Loucy (cell line): Measurements from ENCODE around the gene CAPN2.

Experiments used
- H2AFZ ChIP-seq: fragments of 200-600 bp; sonication (generic); 2 replicates; pipeline ENCODE4 v1.6.0; 2016; ENCODE audit warnings: antibody characterized with exemption, mild to moderate bottlenecking, low read length, moderate library complexity
- H3F3A ChIP-seq: fragments of 200-600 bp; 2 replicates; pipeline ENCODE4 v1.6.0; 2016; ENCODE audit warnings: antibody characterized with exemption, low read depth, mild to moderate bottlenecking
- H3K27me3 ChIP-seq: fragments of 200-600 bp; sonication (generic); 2 replicates; pipeline ENCODE4 v1.6.1; 2014; ENCODE audit warnings: low read length, mild to moderate bottlenecking; ENCODE audit not compliant: insufficient read depth, poor library complexity, severe bottlenecking
- H3K36me3 ChIP-seq: fragments of 200-600 bp; sonication (generic); 2 replicates; pipeline ENCODE4 v1.6.1; 2016; ENCODE audit warnings: low read length; ENCODE audit not compliant: insufficient read depth
- H3K4me1 ChIP-seq: fragments of 200-600 bp; sonication (generic); 2 replicates; pipeline ENCODE4 v1.5.1; 2014; ENCODE audit warnings: low read length, mild to moderate bottlenecking; ENCODE audit not compliant: insufficient read depth, poor library complexity, severe bottlenecking
- H3K4me2 ChIP-seq: fragments of 200-600 bp; sonication (generic); 2 replicates; pipeline ENCODE4 v1.6.0; 2014; ENCODE audit warnings: antibody characterized with exemption, low read length, low read depth, mild to moderate bottlenecking; ENCODE audit not compliant: poor library complexity, severe bottlenecking
- H3K4me3 ChIP-seq: fragments of 200-600 bp; sonication (generic); 2 replicates; pipeline ENCODE4 v1.5.1; 2014; ENCODE audit warnings: low read length, mild to moderate bottlenecking, mixed read lengths; ENCODE audit not compliant: poor library complexity, severe bottlenecking
- H3K79me2 ChIP-seq: fragments of 200-600 bp; sonication (generic); 2 replicates; pipeline ENCODE4 v1.6.1; 2014; ENCODE audit warnings: low read length; ENCODE audit not compliant: insufficient read depth
- H3K9ac ChIP-seq: fragments of 200-600 bp; sonication (generic); 2 replicates; pipeline ENCODE4 v1.6.0; 2014; ENCODE audit warnings: mild to moderate bottlenecking, low read depth, low read length, moderate library complexity; ENCODE audit not compliant: poor library complexity, severe bottlenecking
- H3K9me2 ChIP-seq: fragments of 200-600 bp; sonication (generic); replicated peaks from 2 replicates; pipeline ENCODE4 v1.6.1; 2016; ENCODE audit warnings: low read depth, low read length, mixed read lengths
- H3K9me3 ChIP-seq: fragments of 200-600 bp; sonication (generic); 2 replicates; pipeline ENCODE4 v1.6.1; 2014; ENCODE audit warnings: mild to moderate bottlenecking, antibody characterized with exemption, low read length, low read depth; ENCODE audit not compliant: insufficient read depth
- H4K20me1 ChIP-seq: fragments of 200-600 bp; sonication (generic); 2 replicates; pipeline ENCODE4 v1.6.0; 2014; ENCODE audit warnings: antibody characterized with exemption, low read length, mild to moderate bottlenecking; ENCODE audit not compliant: insufficient read depth, poor library complexity, severe bottlenecking
- EZH2phosphoT487 ChIP-seq: fragments of 200-600 bp; IDR thresholded peaks from 2 replicates; pipeline ENCODE4 v1.6.1; 2018; ENCODE audit warnings: antibody characterized with exemption, mild to moderate bottlenecking, moderate library complexity, borderline replicate concordance
- TF ChIP-seq, protein P1 (sequence below): fragments of 200-600 bp; sonication (generic); conservative IDR thresholded peaks from 2 replicates; pipeline ENCODE4 v1.5.1; 2014; ENCODE audit warnings: mild to moderate bottlenecking, antibody characterized with exemption, low read length

The CAPN2 gene

DNA sequence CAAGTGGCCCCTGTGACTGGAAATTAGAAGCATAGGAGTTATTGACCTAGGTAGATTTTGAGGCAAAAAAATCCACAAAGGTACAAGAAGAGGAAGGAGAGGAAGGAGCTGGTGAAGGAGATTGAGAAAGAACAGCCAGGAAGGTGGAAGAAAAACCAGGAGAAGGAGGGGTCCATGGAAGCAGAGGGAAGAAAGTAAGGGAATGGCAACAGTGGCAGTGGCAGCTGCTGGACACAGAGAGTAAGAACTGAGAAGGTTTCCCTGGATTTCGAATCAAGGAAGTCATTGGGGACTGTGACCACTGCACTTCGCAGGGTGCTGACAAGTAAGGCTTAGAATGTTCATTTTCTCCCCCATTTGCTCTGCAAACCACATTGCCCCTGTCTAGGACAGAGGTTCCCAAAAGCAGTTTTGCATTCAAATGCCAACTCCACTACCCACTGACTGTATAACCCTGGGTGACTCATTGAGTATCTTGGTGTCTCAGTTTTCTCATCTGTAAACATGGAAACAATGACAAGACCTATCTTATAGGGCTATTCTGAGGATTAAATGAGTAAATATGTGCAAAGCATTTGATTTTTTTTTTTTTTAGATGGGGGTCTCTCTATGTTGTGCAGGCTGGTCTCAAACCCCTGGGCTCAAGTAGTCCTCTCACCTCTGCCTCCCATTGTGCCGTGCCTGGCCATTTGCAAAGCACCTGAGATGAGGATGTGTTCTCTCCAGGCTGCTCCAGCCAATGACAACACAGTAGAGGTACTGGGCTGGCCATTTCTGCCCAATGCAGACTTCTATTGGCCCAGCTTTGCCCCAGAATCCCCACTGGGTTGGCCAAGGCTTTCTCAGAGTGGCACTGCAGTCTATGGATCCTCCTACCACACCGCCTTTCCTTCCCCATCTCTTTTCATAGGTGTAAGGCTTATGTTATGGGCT, 9.3 kb upstream of the CAPN2 start:
- Histone ChIP-seq H2AFZ (no peak overlapping the region), H3K9ac (no peak overlapping the region), H3K9me3 (no peaks in the 10 kb centered on the region), H3K9me2 (no peaks in the 10 kb centered on the region), H3K36me3 (no peaks in the 10 kb centered on the region), H3K79me2 (no peaks in the 10 kb centered on the region), H3K4me3 (no peak overlapping the region), H3F3A (no peaks in the 10 kb centered on the region), H3K4me1 (no peaks in the 10 kb centered on the region), H4K20me1 (no peaks in the 10 kb centered on the region), H3K27me3 (no peaks in the 10 kb centered on the region), H3K4me2 (no peak overlapping the region)
- TF ChIP-seq, protein P1, sequence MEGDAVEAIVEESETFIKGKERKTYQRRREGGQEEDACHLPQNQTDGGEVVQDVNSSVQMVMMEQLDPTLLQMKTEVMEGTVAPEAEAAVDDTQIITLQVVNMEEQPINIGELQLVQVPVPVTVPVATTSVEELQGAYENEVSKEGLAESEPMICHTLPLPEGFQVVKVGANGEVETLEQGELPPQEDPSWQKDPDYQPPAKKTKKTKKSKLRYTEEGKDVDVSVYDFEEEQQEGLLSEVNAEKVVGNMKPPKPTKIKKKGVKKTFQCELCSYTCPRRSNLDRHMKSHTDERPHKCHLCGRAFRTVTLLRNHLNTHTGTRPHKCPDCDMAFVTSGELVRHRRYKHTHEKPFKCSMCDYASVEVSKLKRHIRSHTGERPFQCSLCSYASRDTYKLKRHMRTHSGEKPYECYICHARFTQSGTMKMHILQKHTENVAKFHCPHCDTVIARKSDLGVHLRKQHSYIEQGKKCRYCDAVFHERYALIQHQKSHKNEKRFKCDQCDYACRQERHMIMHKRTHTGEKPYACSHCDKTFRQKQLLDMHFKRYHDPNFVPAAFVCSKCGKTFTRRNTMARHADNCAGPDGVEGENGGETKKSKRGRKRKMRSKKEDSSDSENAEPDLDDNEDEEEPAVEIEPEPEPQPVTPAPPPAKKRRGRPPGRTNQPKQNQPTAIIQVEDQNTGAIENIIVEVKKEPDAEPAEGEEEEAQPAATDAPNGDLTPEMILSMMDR = no peak
- no peak for TF ChIP-seq EZH2phosphoT487

DNA sequence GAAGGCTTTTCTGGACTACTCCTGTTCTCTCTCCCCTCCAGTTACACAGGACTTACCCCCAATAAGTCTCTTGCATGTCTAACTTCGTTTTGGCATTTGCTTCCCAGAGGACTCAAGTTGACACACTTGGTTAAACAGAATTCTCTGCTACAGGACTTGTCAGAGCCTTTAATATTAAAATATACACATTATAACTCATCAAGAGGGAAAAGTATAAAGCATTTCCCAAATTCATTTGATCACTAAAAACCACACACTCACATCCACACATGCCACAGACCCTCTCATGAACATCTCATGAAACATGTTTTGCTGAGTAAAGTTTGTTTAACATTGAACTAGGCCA, 8.7 kb upstream of the CAPN2 start:
- no peaks in the 10 kb centered on the region for H3K4me1 ChIP-seq
- H2AFZ ChIP-seq = no peak overlapping the region
- H3K4me2 ChIP-seq = no peak overlapping the region
- no peaks in the 10 kb centered on the region for H3K9me2 ChIP-seq
- no peak overlapping the region for H3K9ac ChIP-seq
- H3K27me3 ChIP-seq = no peaks in the 10 kb centered on the region
- no peak for TF ChIP-seq EZH2phosphoT487
- TF ChIP-seq, protein P1 = no peak
- H3K9me3 ChIP-seq = no peaks in the 10 kb centered on the region
- no peak overlapping the region for H3K4me3 ChIP-seq
- H4K20me1 ChIP-seq = no peaks in the 10 kb centered on the region
- no peaks in the 10 kb centered on the region for H3K36me3 ChIP-seq
- no peaks in the 10 kb centered on the region for H3K79me2 ChIP-seq
- H3F3A ChIP-seq = no peaks in the 10 kb centered on the region

DNA sequence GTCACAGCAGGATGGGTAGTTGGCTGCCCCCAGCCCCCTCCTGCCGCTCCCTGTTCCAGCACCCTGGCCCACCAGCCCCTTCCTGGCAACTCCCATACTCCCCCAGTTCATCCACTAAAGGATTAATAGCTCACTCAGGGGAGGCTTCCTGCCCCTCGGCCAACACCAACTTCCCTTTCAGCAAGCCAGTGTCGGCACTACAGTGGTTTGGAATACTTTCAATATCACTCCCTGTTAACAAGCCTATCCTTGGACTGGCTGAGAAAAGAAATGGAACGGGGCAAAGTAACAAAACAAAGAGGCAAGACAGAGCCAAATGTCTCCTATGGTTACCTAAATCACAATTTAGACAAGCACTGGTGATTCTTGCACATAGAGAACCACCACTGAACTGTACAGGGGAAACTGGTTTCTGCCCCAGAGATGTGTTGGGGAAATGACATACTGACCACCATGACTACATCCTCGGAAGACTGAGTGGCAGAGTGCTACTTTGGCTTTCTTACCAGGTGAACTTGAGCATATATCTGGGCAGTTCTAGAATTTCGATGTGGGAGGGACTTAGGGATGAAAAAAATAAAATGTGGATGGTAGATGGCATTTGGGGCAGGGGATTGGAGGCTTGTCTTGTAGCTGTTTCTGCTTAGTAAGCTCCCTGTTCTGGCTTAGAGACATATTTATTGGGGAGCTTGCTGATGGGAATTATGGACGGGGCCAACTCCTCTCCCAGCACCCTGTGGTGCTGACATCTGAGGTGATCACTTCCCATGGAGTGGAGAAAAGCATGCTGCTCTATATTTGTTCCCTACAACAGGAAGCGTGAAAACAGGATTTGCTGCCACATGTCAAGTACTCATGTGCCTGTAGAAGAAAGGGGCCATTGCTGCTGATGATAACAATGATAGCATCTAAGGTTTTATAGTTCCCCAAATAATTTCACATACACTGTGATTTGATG, 7.1 kb upstream of the CAPN2 start:
- H3F3A ChIP-seq = no peaks in the 10 kb centered on the region
- no peaks in the 10 kb centered on the region for H3K36me3 ChIP-seq

More for the DNA sequence above, 7.1 kb upstream of the CAPN2 start:
- H3K9me2 ChIP-seq = no peaks in the 10 kb centered on the region
- TF ChIP-seq, protein P1 = no peak
- TF ChIP-seq EZH2phosphoT487 = no peak
- H3K4me2 ChIP-seq = no peak overlapping the region
- no peaks in the 10 kb centered on the region for H3K79me2 ChIP-seq
- H3K4me3 ChIP-seq = no peak overlapping the region
- no peak overlapping the region for H3K9ac ChIP-seq
- no peaks in the 10 kb centered on the region for H4K20me1 ChIP-seq
- H3K9me3 ChIP-seq = no peaks in the 10 kb centered on the region
- no peak overlapping the region for H2AFZ ChIP-seq
- H3K27me3 ChIP-seq = no peaks in the 10 kb centered on the region
- H3K4me1 ChIP-seq = no peaks in the 10 kb centered on the region
